Right ventricle myocardium superior (tissue), 1 donor: ENCODE data around the gene MED31. TPM values are rescaled to one million over a fixed set of nuclear protein-coding genes. Genes with fewer than 3 reads are reported as not detected.
"Not testable (repeated sequence)": the region's sequence is repeated elsewhere in the genome, so short reads cannot be mapped to it uniquely, and the experiment has no call there.

Source experiments
- ATAC-seq: fragments of 200-7000 bp; cut with Tn5 transposase; one replicate; pipeline ENCODE4 v1.9.1; 2020; ENCODE audit warnings: mild to moderate bottlenecking; ENCODE audit not compliant: poor library complexity
- DNase-seq: peaks from one replicate; pipeline ENCODE4 v3.0.0-alpha.2; 2020
- intact Hi-C: fragments of 100-400 bp; cut with DNase I; formaldehyde crosslinking; loops from one replicate; pipeline ENCODE4 v1.11.2; 2022
- total RNA-seq: library from RNA; stranded (reverse); fragmentation: NEBNext Ultra II Directional; extraction: Animal tissue kit (Norgen Biotek cat#: 25700); gene quantifications from one replicate; pipeline ENCODE4 v1.2.1, GENCODE V29; 2021
- donor health status: DM: no; HTN: yes; CAD: no; lungs with severe emphysema.

MED31 gene
- total RNA-seq, 1 donor from 2014 or later, result 14.5 TPM

DNA sequence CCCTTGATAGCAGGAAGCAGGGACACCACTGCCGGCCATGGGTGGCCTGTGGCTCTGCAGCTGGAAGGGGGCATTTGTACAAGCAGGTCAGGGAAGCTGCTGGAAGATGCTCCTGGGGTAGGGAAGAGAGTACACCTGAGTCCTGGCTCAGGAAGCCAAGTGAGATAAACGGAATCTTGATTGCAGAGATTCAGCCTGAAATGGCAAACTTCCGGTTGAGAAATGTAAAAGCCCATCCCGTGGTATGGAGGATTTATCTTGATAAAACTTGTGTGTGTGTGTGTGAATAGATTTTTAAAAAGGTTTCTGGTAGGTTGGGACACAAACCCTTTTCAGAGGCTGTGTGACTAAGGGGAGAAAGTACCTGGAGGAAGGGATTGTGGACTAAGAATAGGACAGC lies 29.8 kb upstream of the MED31 start:
- ATAC-seq, result no peak
- no peak for DNase-seq
- intact Hi-C loops, result no loop called here

DNA sequence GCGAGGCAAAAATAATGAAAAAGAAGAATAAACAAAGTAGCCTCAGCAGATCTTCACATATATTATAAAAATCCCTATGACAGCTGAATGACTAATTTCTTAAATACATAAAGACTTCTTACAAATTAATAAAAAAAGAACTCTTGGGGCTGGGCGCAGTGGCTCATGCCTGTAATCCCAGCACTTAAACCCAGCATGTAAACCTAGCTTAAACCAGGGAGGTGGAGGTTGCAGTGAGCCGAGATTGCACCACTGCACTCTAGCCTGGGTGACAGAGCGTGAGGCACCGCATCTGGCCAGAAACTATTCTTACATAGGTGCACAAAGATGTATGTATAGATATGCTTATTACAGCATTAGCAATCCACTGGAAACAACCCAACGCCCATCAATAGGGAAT lies 27.8 kb upstream of the MED31 start:
- intact Hi-C loops, result no loop called here
- no peak for ATAC-seq
- DNase-seq, result no peak

DNA sequence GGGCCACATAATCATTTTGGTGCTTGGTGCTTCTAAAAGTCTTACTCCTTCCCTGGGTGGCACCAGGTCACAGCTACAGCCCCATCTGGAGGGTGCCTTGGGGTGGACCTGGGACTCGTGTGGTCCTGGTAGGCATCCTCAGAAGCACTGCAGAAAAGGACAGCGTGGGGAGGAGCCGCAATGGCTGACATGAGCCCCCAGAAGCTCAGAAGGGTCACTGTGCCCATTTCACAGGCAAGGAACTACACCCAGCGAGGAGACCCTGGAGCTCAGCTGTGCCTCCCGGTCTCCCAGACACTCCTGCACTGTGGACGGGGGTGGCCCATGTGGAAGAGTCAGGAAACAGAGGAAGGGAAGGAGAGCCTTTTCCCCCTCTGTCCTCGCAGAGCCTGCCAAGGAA lies 26.5 kb upstream of the MED31 start:
- no peak for DNase-seq
- no peak for ATAC-seq
- intact Hi-C loops, result no loop called here

DNA sequence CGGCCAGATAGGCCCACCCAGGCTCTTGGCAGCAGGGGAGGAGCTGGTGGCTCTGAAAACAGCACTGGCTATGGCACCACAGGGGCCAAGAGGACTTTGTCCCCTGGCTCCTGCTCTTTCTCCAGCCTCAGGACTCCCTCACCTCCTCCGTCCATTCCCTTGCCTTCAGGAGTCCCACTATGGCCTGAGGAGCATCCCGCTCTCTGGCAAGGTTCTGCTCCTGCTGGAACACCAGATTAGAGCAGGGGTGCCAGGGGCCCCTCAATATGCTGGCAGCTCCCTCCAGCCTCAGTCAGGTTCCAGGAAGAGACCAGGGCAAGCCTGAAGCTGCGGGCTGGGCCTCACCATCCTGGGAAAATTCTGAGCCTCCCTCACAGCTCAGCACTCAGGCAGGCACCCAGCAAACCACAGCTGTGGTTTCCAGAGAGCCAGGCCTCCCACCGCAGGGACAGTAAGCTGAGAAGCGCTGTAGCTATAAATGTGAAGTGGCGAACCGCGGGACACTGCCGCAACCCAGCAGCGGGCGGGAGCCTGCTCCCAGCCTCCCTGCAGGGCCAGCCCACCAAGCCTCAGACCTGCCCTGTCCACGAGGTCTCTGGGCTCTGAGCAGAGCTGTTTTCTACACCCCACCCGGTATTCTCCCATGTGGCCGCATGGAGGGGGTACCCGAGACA lies 25.9 kb upstream of the MED31 start:
- DNase-seq (no peak), ATAC-seq (no peak)
- intact Hi-C loops, result no loop called here

DNA sequence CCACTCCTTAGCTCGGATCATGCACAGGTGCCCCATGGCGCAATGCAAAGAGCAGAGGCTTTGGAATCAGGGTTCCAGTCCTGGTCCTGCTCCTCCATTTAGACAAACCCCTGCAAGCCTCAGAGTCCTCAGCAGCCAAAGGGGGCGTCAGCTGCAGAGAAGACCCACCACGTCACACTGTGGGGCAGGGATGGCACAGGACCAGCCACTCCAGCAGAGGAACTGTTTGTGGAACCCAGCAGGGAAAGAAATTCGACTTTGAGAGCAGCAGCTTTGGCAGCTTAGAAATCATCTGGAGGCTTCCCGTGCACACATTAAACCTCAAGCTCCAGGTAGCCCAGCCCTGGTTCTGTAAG lies 25.4 kb upstream of the MED31 start:
- no peak for DNase-seq
- ATAC-seq, result no peak
- intact Hi-C loops, result no loop called here

DNA sequence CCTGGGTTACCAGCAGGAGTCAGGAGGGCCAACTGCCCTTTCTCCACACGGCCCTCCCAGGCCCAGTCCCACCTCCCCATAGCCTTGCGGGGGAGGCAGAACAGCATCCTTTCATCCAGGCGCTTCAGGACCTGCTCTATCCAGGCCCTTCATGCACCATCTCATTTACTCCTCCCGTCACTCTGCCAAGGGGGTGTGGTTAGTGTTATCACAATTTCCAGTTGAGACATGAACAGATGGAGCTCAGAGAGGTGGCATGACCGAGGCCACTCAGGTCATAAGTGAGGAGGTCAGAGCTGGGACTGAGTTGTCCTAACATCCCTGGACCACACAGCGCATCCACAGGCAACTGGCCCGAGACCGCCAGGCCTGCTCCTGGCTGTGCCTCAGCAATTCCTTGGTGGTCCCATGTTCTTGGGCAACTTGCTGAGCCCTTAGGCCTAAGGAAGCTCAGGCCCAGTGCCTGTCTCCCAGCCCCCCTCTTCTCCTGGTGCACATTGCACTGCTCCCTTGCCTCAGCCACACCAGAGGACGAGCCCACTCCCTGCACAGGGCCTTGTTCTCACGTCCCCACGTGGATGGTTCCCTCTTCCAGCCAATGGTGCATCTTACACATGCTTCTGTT lies 23.9 kb upstream of the MED31 start:
- DNase-seq, result no peak
- no peak for ATAC-seq
- intact Hi-C loops, result no loop called here

DNA sequence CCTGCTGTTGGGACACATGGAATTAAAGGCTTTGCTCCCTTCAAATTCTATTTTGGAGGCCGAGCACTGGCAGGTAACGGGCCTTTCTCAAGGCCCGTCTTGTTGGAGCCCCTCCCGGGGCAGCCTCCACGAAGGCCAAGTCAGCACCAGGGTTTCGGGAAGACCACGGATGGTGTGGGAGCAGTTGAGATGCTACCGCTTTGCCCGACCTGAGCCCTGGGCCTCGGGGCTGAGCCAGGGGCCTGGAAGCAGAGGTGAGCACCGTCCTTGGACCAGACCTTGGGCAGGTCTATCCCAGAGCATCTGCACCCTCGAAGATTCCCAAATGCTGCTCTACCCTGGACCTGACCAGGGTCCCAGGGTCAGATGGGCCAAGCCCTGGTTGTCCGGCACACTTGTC lies 23.2 kb upstream of the MED31 start:
- intact Hi-C loops, result no loop called here
- no peak for DNase-seq

DNA sequence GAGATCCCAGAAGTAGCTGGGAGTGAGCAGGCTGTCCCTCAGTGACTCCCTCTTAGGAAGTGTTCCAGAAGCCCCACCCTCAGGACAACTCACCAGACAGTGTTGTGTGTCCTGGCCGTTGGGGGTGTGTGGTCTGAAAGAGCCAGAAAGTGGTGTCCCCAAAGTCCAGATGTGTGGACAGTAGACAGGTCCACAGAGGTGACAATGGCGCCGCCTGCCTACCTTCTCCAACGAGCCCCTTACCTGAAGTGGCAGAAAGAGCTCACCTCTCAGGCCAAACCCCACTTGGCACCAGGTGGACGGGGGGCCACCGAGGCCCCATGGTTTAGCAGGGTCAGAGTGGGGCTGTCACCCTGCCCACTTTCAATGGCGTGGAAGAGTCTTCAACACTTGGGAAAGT lies 20.0 kb upstream of the MED31 start:
- intact Hi-C loops, result no loop called here
- ATAC-seq (no peak), DNase-seq (no peak)

More for the DNA sequence above, 23.2 kb upstream of the MED31 start:
- ATAC-seq, result no peak

DNA sequence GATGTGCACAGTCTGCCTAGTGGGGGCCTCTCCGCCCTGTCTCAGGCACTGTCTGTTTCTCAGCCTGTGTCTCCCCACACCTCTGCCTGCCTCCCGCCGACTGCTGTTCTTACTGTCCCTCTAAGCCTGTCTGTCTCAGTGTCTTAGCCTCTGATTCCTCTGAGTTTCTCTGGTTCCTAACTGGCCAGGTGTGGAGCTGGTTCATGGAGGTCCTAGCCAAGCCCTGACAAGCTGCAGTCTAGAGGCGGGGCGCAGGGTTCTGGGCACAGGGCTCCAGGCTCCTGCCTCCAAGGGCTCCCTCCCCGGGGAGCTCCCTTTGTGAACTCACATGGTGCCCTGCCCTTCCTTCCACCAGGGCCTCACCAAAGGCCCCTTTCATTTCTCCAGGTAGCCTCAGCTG lies 19.6 kb upstream of the MED31 start:
- ATAC-seq (no peak), DNase-seq (no peak)
- intact Hi-C loops, result no loop called here

DNA sequence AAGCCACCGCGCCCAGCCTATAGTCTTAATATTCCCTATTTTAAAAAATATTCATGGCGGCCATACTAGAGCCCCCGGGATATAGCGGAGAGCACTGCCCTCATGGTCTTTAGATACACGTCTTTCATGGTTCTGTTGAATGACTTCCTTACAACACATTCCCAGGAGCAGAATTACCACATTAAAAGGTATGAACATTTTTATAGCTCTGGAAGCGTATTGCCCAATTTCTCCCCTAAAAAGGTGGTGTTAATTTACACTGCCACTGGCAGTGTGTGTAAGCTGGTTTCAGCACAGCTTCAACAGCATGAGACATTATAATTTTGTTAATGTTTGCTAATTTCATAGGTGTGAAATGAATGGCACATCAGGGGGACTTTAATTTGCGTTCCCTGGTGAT lies 19.2 kb upstream of the MED31 start:
- no peak for ATAC-seq
- no peak for DNase-seq
- intact Hi-C loops, result no loop called here

DNA sequence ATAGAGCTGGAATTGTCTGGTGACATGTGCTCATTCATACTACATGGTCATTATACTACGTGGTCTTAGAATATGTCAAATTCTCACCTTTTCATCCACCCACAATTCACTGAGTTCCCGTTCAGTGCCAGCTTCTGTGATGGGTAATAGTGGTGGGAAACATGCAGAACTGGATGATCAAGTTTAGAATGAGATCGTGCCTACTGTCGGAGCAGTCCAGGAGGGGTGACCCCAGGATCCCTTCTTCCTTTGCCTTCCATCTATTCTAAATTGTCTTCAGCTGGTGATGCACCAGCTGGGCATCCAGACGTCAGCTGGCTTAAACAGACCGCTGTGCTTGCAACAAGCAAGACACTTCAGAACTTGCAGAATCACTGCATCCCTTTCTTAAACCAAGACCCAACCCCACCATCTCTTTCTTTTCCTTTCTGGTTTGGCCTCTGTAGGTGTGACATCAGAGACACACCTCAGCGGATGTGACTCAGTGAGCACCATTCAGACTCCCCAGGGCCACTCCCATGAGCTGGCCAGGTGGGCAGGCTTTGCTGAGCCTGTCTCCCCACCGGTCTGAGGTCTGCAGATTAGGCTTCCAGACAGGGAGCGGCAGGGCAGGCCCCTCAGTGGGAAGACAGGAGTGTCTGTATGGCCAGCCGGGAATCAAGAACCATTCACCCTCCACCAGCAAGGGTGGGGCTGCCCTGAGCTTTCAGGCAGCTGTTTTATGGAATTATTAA lies 18.2 kb upstream of the MED31 start:
- ATAC-seq, result no peak
- no peak for DNase-seq
- intact Hi-C loops, result loop anchor here (10.0 kb wide), 1 partner anchor 335 kb away; no protein-coding TSS in a partner anchor

DNA sequence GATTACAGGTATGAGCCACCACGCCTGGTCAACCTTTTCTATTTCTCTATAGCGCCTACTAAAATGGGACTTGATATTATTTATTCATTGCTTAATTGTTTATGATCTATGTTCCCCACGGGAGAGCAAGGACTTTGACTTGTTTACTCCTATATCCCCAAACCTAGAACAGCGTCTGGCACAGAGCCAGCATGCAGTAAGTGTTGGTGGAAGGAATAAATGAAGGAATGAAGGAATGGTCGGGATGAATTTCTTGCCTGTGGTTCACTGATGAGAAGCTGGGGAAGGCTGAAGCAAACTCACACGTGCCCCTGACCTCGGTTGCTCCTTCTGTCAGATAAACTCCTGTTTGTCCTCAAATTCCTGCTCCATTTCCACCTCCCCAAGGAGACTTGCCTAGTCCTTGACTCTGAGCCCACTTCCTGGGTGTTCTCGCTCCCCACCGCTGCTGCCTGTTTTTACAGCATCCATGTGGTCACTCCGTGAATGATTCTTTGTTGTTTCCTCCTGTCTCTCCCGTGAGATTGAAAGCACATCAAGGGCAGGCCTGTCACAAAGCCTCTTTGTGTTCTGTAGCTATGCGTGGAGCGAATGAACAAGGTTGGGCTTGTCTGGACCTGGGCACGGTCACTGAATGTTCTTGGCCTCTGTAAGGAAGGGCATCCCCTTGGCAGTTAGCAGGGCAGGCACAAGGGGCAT lies 17.5 kb upstream of the MED31 start:
- intact Hi-C loops, result loop anchor here (10.0 kb wide), 1 partner anchor 336 kb away; no protein-coding TSS in a partner anchor
- ATAC-seq, result no peak

DNA sequence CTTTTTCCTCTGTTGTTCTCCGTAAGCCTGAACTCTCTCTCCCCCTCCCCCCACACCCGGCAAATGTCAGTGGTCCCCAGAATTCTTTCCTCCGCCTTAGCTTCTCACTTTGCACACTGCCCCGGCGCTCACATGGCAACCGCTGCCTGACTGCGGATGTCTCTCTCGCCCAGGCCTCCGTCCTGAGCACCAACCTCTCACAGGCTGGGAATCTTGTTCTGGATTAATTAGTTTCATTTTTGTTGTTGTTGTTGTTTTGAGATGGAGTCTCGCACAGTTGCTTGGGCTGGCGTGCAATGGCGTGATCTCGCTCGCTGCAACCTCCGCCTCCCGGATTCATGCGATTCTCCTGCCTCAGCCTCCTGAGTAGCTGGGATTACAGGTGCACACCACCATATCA lies 16.8 kb upstream of the MED31 start:
- DNase-seq, result no peak
- no peak for ATAC-seq
- intact Hi-C loops, result loop anchor here (10.0 kb wide), 1 partner anchor 337 kb away; no protein-coding TSS in a partner anchor

More for the DNA sequence above, 17.5 kb upstream of the MED31 start:
- DNase-seq, result no peak

DNA sequence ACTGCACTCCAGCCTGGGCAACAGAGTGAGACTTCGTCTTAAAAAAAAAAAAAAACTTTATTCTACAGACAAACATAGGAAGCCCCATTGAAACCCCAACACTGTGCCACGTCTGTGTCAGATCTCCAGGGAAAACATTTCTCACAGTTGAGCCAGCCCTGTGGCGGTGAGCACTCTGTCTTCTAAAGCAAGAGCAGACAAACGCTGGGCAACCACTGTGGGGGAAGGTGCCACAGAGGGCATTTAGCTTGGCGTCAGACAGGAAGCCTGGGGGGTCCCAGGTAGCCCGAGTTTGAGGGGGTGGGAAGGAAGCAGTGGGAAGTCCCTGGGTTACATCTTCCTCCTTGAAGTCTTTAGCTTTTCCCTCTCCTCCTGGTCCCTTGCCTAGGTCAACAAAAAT lies 16.1 kb upstream of the MED31 start:
- intact Hi-C loops, result loop anchor here (10.0 kb wide), 1 partner anchor 337 kb away; no protein-coding TSS in a partner anchor
- no peak for ATAC-seq
- DNase-seq, result no peak

DNA sequence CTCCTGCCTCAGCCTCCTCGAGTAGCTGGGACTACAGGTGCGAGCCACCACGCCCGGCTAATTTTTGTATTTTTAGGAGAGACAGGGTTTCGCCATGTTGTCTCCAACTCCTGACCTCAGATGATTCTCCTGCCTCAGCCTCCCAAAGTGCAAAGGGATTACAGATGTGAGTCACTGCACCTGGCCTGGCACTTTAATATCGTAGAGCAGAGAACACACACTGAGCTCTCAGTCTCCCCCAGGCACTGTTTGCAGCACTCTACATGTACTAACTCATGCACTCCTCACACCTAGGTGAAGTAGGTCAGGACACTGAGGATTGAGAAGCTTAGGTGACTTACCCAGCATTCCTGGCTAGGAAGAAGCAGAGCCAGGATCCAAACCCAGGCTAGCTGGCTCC lies 15.2 kb upstream of the MED31 start:
- DNase-seq, result no peak
- ATAC-seq, result no peak
- intact Hi-C loops, result loop anchor here (10.0 kb wide), 1 partner anchor 338 kb away; no protein-coding TSS in a partner anchor

DNA sequence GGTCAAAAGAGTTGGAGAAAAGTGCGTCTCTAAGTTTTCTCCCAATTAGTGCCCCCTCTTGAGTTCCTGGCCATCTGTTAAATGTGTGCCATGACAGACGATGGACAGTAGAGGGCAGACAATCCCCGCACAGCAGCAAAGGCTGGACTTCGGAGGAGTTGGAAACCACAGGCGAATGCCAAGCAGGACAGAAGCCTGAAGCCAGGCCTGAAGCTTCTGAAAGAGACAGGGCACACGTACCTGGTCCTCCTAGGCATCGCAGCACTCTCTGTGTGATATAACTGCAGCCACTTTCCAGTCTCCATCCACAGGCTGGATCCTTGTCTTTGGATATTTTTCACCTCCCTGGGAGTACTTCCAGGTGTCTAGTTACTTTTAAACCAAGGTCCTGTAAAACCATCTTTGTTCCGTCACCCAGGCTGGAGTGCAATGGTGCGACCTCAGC lies 14.7 kb upstream of the MED31 start:
- peak; percentile 94 for ATAC-seq
- intact Hi-C loops, result loop anchor here (10.0 kb wide), 1 partner anchor 339 kb away; no protein-coding TSS in a partner anchor
- DNase-seq, result peak; percentile 77

DNA sequence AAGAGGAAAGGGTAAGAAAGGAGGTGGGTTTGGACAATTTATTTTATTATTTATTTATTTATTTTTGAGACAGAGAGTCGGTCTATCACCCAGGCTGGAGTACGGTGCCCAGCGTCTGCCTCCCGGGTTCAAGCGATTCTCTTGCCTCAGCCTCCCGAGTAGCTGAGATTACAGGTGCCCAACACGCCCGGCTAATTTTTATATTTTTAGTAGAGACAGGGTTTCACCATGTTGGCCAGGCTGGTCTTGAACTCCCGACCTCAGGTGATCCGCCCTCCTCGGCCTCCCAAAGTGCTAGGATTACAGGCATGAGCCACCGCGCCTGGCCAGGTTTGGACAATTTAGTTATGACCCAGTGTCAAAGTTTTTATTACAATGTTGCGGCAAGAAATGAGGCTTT lies 11.8 kb upstream of the MED31 start:
- intact Hi-C loops, result loop anchor here (10.0 kb wide), 1 partner anchor 342 kb away; no protein-coding TSS in a partner anchor
- not testable (repeated sequence) for DNase-seq, ATAC-seq

DNA sequence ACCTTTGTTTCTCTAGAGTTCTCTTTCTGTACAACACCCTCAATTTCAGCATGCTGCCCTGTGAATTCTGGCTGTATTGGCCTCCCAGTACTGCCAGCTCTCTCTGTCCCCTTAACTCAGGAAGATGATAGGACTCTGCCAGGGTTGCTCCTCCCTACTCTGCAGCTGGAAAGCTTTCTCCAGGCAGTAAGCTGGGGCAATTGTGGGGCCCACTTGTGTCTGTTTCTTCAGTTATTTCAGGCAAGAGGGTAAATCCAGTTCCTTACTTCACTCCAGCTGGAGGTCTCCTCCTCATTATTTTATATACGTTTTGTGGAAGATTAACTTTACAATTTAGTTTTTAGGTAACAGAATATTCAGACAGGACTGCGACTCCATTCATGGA lies 10.1 kb upstream of the MED31 start:
- intact Hi-C loops, result loop anchor here (10.0 kb wide), 1 partner anchor 343 kb away; no protein-coding TSS in a partner anchor
- no peak for ATAC-seq
- DNase-seq, result no peak
